Retina (tissue), 1 donor: ENCODE measurements around the gene RUNX3.

Experiments
- DNase-seq: peaks from one replicate; pipeline ENCODE4 v3.0.0-alpha.2; 2016

The RUNX3 gene

DNA sequence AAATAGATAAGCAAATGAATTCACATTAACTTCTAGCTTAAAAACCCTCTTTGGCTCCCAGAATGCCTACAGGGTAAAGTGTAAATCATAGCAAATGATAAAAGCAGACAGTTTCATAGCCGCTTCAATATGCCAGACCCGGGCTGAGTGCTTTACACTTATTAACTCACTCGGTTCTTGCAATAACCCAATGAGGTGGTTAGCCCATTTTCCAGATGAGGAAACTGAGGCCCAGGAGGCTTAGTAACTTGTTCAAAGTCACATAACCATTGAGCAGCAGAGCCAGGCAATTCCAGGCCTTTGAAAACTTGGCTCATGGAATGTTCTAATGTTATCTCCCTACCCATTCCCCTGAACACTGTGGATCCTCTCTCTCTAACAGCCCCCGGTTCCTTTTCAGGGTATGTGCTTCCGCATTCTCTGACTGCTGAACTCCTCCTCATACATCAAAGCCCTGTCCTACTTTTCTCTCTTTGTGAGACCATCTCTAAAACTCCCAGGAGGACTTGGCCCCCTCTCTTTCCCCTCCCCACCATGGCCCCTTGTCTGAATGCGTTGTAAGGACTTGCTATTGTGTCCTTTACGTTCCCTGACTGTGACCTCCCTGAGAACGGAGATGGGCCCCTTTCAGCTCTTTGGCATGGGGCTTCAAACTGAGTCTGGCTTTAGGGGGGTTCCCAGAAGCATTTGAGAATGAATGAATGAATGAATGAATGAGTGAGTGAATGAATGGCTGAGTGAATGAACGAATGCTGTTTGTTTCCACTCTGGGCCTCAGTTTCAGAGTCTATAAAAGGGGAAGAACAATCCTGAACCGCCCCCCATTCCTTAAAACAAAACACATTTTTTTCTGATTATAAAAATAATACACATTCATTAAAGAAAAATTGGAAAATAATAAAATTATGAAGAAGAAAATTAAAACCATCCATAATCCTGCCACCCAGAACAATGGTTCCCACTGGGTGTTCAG is 15.6 kb upstream of the RUNX3 start:
- no peak for DNase-seq

DNA sequence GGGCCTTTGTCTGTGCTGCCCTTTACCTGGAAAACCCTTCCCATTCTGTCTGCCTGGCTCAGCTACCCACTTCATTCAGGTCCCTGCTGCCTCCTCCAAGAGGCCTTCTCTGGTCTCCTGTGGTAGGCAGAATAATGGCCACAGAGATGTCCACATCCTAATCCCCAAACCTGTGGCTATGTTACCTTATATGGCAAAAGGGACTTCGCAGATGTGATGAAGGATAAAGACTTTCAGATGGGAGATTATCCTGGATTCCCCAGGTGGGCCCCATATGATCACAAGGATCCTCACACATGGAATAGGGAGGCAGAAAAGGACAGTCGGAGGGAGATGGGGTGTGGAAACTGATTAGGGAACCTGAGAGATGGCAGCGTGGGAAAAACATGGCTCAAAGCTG is 14.2 kb upstream of the RUNX3 start:
- no peak for DNase-seq

DNA sequence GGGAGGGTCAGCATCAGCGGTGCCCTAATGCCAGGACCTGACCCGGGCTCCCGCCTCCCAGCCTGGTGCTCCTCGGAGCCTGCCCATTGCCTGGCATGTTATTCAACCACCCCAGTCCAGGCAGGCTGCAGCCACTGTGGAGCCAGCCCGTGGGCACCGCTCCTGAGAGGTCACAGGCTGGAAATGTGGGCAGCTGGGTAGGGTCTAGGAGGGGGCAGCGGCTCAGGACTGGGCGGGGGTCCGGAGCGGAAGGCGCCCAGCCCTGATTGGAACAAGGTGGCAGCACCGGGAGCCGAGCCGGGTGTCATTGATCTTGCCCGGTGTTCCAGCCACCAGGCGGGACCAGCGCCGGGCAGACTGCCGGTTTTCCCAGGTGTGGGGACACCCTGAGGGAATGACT is 12.7 kb upstream of the RUNX3 start:
- no peak for DNase-seq

DNA sequence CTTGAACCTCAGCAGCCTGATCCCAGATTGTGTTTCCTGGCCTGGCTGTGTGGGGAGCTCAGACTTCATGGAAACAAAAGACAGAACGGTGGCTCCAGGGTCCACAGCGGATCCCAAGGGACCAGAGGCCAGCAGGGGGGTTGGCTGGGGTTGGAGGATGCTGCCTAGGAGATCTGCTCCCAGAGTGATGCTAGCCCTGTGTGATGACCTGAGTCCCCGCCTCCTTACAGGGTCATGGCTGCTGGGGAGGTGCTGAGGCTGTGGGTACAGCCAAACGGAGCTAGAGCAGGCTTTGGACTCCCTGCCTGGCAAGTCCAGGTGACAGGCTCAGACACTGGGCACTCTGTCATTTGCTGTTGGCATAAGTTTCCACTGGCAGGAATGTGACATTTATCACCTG is 11.5 kb upstream of the RUNX3 start:
- DNase-seq: no peak

DNA sequence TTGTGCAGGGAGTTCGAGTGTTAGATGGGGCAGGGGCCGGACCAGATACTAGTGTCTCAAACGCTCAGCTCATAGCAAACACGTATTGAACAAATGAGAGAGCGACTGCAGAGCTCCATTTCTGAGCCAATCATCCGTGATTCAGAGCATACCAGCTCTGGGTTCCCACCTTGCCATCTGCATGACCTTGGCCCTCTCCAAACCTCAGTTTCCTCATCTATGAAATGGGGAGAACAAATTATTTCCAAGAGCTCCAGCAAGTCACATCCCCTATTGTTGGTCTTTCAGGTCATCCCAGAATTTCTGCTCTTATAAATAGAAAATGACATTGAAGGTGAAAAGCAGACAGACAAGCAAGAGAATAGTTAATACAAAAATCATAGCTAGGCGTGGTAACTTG is 10.2 kb upstream of the RUNX3 start:
- no peak for DNase-seq

DNA sequence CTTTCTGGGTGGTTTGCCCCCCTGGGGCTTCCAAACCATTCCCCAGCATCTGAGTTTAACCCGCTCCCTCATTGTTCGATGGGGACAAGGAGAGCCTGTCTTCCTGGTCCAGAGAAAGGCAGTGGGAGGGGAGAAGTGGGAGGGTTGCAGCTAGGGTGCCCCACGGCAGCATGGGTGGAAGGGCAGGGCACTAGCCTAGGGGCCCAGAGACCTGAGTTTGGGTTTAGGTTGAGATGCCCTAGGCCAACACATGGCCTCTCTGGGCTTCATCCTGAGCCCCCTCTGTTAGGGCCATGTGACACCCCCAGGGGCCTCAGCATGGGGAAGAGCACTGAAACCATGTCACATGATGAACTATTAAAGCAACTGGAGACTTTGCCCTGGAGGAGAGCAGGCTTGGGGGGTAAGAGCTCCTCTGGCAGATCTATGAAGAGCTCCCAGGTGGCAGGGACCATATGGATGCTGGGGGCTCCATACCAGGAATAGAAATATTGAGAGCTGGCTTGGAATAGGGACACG is 9.7 kb upstream of the RUNX3 start:
- DNase-seq: no peak

DNA sequence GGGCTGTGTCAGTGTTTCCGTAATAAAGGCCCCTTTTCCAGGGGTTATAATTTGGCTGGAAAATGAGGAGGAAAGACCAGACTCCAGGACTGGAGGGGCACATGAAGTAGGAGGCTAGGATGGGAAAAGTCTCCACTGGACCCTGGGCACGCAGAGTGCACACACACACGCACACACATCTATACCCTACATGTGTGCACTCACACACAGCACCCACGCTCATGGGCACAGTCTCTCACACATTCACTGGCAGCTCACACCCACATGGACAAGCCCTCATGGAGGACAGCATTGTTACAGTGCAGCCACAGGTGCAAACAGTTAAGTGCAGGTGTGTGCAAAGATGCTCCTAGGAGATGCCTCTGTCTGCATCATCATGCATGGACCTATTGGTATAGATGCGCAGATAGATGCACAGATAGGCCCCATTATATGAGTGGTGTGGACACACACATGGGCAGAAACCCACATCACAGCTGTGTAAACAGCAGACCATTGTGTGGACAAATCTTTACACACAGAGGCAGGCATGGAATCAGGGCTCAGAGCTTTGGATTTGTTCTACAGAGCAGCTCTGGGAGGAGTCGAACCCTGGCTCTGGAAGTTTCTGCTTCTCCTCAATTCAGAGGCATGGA is 9.1 kb upstream of the RUNX3 start:
- no peak for DNase-seq

DNA sequence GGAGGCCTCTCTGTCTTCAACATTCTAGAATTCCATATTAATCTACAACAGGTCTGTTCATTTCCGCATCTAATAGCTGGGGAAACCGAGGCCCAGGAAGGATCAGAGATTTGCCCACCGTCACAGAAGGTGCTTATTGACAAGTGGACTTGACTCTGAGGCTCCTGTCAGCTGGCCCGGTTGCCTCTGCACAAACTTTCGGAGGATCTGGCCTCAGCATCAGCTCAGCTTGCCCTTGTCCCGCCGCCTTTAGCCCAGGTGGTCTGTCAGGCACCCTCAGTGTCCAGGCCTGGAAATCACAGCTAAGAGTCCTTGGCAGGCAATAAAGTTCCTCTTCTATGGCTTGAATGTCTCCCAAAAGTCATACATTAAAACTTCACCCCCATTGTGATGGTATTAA is 8.2 kb upstream of the RUNX3 start:
- DNase-seq: no peak

DNA sequence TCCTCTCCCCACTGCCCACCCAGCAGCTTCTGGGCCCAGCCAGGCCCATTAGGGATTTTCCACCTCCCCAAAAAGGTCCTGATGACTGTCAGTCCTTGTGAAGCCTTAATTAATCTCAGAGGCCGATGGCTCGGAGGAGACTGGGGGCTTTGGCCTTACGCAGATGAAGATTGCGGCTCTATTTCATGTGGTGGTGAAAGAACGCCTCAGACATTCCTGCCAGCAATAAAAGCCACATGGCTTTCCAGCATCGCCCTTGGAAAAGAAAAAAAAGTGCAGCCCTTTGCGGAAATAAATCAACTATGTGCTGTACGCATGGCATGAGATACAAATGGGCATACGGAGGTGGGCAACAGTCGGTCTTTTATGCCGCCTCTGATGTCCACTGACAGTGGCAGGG is 6.6 kb upstream of the RUNX3 start:
- DNase-seq: no peak

DNA sequence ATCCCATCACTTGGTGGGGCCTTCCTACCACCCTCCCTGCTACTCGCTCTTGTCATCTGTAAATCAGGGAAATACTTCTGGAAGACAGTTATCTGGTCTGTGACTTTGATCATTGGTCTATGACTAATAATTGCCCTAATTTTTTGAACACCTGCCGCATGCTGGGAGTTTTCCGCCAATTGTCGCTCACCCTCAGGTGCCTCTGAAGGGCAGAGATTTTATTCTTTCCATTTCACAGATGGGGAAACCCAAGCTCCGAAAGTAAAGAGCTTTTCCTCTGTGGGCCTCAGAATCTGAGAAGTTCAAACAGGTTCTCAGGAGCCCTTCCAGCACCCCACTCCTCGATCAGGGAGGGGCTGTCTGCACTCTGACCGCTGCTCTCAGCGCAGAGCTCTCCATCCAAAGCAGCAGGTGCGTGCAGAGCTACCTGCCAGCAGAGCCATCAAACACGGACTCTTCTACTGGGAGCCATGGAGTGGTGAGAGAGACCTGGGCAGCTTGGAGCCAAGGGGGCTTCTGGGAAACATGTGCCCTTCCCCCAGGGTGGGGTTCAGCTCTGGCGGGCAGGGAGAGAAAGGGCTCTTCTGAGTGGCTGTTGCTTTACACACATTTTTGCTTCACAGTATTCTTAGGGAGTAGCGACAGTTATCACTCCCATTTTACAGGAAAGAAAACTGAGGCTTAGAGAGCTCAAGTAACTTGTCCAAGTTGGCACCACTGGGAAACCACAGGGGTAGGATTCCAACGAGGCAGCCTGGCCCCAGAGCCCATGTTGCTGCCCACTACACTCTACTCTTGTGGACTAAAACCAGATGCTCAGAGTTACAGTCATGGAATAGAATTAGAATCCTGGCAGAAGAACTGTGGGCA is 5.8 kb upstream of the RUNX3 start:
- no peak for DNase-seq

DNA sequence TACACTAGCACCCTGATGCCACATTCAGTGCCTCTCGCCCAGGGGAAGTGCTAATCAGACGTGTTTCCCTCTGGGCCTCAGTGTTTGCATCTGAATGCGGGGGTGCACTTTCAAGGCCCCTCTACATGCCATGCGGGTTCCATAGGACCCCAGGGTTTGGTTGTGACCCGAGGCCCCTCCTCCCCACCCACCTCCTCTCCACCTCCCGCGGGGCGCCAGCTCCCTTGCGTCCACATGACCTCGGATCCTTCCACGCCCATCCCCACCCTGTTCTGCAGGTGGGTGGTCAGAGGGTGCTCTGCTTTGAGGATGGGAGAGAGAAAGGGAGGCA is 5.1 kb upstream of the RUNX3 start:
- no peak for DNase-seq

DNA sequence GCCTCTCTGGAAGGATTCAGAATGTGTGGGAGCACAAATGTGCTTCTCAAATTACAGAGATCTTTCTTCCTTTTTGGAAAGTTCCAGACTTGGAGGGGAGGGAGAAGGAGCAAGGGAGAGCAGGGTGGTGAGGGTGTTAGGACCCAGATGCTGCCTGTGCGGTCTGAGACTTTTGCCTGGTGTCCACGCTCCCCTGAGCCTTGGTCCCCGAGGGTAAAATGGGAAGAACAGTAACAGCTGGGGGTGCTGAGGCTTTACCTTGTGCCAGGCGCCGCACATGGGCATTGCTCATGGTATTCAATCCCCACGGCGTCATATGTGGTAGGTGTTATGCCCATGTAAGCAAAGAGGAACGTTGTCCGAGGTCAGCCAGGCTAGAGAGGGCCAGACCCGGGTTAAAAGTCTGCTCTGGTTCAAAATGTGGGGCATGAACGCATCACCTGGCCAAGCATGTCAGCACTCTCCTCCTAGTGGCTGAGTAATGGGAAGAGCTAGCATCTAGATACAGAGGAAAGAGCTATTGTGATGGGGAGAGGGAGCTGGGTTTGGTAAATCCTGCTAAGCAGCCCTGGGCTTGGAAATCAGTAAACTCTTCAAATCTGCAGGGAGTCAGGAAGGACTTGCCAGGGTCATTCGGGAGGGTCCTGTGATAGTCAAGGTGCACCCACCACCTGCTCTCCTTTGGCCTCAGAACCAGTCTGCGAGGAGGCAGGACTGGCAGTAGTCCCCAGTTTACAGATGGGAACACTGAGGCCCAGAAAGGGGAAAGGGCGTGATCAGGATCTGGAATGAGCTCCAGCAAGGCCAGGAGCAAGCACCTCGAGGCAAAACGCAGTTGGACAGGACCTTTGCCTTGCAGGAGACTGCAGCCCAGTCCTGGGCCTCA is 4.5 kb upstream of the RUNX3 start:
- no peak for DNase-seq

DNA sequence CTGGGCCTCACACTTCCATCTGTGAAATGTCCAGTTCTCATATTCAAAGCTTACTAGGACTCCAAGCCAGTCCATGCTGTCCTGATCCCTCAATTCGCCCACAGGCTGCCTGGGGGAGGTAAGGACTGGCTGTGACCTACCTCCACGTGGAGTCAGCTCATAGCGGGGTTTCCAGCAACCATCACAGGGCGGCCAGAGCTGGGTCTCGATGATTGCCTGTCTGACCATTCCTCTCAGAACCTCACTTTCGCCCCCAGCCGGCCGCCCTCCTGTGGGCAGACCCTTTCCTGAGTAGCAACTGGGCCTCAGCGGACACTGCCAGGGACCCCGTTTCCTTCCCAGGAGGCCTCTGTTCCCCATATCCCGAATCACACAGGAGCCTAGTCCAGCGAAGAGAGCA is 3.4 kb upstream of the RUNX3 start:
- no peak for DNase-seq

DNA sequence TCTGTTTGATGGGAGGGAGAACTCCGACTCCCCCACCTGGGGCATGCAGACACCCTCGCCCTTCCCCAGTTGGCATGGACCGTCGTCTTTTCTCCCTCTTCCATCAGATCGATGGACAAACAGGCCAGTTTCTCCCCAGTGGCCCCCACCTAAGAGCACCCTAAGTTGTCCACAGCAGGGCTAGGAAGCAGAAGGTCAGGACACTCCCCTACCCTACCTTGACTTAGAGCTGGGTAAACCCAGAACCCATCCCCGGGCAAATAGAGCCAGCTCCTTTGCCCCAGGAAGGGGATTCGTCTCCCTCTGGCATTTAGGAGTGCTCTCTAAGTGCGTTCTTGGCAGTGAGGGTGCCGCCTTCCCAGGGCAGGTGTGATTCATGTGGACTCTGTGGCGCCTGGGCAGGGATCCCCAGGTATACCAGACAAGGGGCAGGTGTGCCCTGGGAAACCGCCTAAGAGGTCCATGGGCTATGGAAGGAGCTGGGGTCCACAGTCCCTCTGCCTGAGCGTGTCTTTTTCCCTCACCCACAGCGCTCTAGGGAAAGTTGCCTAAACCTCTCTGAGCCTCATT is 2.7 kb upstream of the RUNX3 start:
- no peak for DNase-seq

DNA sequence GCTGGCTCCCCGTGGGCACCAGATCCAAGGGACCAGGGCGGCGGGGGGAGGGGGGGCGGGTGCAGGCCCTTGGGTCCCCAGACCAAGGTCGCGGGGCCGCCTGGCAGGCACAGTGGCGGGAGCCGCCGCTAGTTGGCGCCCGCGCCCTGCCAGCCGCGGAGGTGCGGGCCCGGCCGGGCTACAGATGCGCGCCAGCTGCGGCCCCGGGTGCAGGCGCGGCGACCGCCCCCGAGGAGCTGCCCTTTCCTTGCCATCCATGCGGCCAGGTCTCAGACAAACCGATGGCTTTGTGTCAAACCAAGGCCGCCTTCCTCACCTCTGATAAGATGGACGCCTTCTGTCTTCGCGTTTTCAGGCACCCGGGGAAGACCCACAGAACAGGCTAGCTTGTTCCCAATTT is 2.2 kb upstream of the RUNX3 start:
- DNase-seq: peak; percentile 73

DNA sequence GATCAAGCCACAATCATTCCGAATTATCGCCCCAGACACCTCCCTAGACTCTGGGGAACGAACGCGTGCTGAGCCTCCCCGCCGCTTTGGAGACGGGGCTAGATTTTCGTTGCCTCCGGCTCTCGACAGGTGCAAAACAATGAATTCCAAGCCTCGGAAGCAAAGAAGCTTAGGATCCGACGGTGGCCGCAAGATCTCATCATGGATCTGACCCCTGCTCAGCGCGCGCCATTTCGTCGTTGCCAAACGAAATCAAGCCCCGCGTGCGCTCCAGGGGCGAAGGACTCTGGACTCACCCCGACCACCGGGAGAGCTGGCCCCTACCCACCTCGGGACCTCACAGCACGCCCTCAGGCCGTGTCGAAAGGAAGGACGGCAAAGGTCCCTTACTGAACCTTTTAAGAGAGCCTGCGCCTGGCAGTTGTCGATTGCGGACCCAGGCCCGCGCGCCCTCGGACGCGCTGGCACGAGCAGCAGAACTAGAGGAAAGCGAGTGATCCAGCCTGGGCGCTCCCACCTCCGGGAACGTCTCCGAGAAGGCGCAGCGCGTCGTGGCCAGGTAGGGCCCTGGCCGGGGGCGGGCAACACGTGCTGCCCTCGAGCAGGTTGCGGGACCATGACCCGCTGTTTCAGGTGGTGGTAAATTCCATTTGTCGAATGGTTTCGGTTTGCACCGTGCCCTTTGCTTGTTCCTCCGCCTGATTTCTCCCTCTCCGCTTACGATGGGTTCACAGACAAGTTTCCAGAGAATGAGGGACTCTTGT is 1.6 kb upstream of the RUNX3 start:
- peak; percentile 85 for DNase-seq

DNA sequence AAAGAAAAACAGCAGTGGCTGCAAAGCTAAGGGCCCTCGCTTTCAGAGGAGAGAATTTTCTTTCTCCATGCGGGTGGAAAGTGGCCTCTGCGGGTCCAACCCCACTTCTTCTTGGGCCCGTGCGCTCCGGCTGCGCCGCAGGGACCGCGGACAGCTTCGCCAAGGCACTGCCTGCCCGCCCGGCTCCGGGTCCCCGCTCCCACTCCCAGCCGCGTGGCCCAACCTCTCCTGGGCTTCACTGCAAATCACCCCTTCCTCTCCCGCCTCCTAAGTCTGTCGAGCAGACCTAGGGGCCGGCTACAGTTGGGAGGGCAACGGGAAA is 1.0 kb upstream of the RUNX3 start:
- peak; percentile 80 for DNase-seq

DNA sequence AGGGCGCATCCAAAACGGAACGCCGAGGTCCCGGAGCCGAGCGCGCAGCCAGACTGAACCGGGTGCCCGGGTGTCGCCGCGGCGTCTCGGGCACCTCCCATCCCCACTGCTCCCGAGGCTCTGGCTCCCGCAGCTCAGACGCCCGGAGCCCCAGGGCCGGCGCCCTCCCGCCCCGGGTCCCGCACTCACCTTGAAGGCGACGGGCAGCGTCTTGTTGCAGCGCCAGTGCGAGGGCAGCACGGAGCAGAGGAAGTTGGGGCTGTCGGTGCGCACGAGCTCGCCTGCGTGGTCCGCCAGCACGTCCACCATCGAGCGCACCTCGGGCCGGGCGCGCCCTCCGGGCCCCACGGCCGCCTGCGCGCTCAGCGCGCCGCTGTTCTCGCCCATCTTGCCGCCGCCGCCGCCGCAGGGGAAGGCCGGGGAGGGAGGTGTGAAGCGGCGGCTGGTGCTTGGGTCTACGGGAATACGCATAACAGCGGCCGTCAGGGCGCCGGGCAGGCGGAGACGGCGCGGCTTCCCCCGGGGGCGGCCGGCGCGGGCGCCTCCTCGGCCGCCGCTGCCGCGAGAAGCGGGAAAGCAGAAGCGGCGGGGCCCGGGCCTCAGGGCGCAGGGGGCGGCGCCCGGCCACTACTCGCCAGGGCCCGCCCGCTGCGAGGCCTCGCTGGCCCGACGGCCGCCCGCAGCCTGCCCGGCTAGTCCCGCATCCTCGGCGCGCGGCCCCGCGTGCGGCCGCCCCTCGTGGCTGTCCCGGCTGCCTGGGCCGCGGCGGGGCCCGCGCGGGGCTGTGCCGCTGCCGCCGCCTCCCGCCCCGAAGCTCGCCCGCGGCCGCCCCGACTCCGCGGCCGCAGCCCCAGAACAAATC is 447 bp downstream of the RUNX3 start:
- DNase-seq: peak; percentile 71

DNA sequence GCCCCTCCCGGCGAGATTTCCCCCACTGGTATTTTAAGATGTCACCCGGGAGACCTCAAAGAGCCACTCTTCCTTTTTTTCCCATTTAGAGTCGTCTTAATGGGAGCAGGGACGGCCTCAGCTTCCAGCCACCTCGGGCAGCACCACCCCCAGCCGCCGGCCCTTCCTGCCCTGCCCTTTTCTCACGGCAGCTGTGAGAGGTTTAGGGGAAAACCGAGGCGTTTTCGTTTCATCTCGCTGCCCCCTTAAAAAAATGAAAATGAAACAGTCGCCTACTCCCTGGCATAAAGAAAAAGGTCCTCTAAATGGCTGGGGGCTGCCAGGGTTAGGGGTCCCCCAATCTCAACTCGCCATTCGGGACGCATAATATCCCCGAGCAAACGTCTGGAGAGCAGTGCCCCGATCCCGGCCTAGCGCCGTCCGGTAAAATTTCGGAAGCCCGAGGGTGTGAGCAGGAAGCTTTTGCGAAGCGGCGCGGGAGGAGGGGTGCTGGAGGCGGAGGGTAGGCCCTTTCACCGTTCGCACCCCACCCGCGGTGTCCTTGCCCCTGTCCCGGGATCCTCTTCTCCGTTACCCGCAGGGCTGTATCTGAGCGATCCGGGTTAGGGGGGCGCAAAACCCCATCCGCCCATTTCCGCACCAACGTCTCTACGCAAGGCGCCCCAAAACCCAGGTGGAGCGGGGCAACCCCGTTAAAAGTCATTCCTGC is 1.2 kb downstream of the RUNX3 start:
- peak; percentile 81 for DNase-seq
